GM12878 (cell line): ENCODE results near the gene ETV6.
A peak's percentile ranks its signal among the peaks of the same experiment; 100 is the strongest.

Experiments
- CBX5 ChIP-seq: sonication (generic); IDR thresholded peaks from 2 replicates; pipeline ENCODE4 v1.6.1; 2016; ENCODE audit warnings: low read depth, moderate library complexity, mild to moderate bottlenecking, inconsistent platforms
- CTCF ChIP-seq, 3 experiments: IDR thresholded peaks in 2 of 3; conservative IDR thresholded peaks in 1 of 3; 2 replicates each; pipeline ENCODE4 v1.5.1; 2011; ENCODE audit warnings: low read depth in 3 of 3, low read length in 3 of 3, mild to moderate bottlenecking in 3 of 3, control low read depth in 2 of 3, moderate library complexity in 2 of 3, inconsistent platforms in 1 of 3, mixed read lengths in 1 of 3; ENCODE audit not compliant: control insufficient read depth in 2 of 3, insufficient read depth in 1 of 3; ENCODE audit errors: extremely low read depth in 1 of 3
- GABPA ChIP-seq: IDR thresholded peaks from 2 replicates; pipeline ENCODE4 v1.6.1; 2014; ENCODE audit warnings: antibody characterized with exemption, low read depth, mild to moderate bottlenecking, inconsistent platforms
- POLR2AphosphoS5 ChIP-seq: IDR thresholded peaks from 2 replicates; pipeline ENCODE4 v1.6.1; 2011; ENCODE audit warnings: mild to moderate bottlenecking, low read length, inconsistent platforms
- ZNF384 ChIP-seq: IDR thresholded peaks from 2 replicates; pipeline ENCODE4 v1.6.1; 2012; ENCODE audit warnings: low read depth, mild to moderate bottlenecking, low read length, improper control_type of control experiment, borderline replicate concordance
- TF ChIP-seq, protein P1 (sequence below): fragments of 450-650 bp; IDR thresholded peaks from 2 replicates; pipeline ENCODE4 v1.6.1; 2017; ENCODE audit warnings: mild to moderate bottlenecking

DNA sequence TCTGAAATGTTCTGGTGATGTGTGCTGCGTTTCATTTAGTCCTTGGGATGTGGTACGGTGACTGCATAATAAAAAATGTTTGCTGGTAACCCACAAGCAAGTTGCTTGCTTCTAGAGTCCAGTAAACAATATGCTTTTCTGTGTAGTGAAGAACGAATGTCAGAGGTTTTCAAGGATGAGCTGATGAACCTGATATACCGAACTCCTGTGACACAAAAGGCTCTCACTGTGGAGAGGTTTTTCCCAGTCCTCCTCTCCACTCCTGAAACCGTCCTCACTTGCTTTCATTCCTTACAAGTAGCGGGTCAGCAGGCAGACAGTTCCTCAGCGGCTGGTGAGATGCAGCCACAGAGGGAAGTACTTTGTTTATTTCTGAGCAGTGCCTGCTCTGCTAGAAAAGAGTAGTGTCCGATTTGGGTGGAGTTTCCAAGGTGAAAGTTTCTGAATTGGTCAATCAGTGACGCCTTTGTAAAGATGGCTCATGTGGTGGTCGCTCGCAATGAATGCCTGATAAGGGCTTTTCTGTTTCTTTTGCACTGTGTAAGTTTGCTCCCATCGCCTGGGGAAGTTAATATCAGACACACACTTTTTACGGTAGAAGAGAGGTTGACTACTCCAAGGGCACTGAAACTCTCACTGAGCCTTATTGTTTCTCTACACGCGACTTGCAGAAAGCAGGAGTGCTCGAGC, 3.0 kb downstream of the ETV6 start:
- TF ChIP-seq, protein P1, sequence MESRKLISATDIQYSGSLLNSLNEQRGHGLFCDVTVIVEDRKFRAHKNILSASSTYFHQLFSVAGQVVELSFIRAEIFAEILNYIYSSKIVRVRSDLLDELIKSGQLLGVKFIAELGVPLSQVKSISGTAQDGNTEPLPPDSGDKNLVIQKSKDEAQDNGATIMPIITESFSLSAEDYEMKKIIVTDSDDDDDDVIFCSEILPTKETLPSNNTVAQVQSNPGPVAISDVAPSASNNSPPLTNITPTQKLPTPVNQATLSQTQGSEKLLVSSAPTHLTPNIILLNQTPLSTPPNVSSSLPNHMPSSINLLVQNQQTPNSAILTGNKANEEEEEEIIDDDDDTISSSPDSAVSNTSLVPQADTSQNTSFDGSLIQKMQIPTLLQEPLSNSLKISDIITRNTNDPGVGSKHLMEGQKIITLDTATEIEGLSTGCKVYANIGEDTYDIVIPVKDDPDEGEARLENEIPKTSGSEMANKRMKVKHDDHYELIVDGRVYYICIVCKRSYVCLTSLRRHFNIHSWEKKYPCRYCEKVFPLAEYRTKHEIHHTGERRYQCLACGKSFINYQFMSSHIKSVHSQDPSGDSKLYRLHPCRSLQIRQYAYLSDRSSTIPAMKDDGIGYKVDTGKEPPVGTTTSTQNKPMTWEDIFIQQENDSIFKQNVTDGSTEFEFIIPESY = no peak
- TF ChIP-seq GABPA (no peak), CTCF (IDR thresholded peaks at IDR 0.05 in 2 of 3, conservative IDR thresholded peaks at IDR 0.05 in 1 of 3; ENCODE audit: control insufficient read depth in 2 of 3, extremely low read depth in 1 of 3, insufficient read depth in 1 of 3, low read depth in 3 of 3, low read length in 3 of 3) (no peak), CBX5 (no peak), ZNF384 (no peak), POLR2AphosphoS5 (peak; percentile 96)
